Stimulated activated CD8-positive, alpha-beta memory T cell treated with anti-CD3 and anti-CD28 coated beads, Interleukin-7, amount 100 ng/mL, for 24 hours (primary cell): ENCODE results near the gene MGMT.

Source experiments
- DNase-seq: peaks from one replicate; pipeline ENCODE4 v3.0.0-alpha.2; 2020; ENCODE audit warnings: low read depth

Gene MGMT

GRCh38 chr10:129594811-129595210 lies 127.8 kb downstream of the MGMT start:
- no peak for DNase-seq

GRCh38 chr10:129598413-129598812 lies 131.4 kb downstream of the MGMT start:
- DNase-seq, result no peak

- no peak for DNase-seq
These were observed 132.1 kb downstream of the MGMT start for GRCh38 chr10:129599160-129599559.

GRCh38 chr10:129601737-129602136 lies 134.7 kb downstream of the MGMT start:
- DNase-seq, result no peak

GRCh38 chr10:129602938-129603535 lies 136.0 kb downstream of the MGMT start:
- DNase-seq, result no peak

GRCh38 chr10:129604333-129605032 lies 137.4 kb downstream of the MGMT start:
- DNase-seq, result no peak

GRCh38 chr10:129605266-129605985 lies 138.4 kb downstream of the MGMT start:
- DNase-seq, result no peak

GRCh38 chr10:129605986-129606518 lies 139.0 kb downstream of the MGMT start:
- no peak for DNase-seq

GRCh38 chr10:129607607-129608109 lies 140.6 kb downstream of the MGMT start:
- DNase-seq, result no peak

- no peak for DNase-seq
These were observed 141.6 kb downstream of the MGMT start for GRCh38 chr10:129608653-129609052.

- no peak for DNase-seq
These were observed 142.5 kb downstream of the MGMT start for GRCh38 chr10:129609551-129609950.

GRCh38 chr10:129612481-129613109 lies 145.6 kb downstream of the MGMT start:
- DNase-seq, result no peak

- no peak for DNase-seq
These were observed 146.4 kb downstream of the MGMT start for GRCh38 chr10:129613377-129613980.

GRCh38 chr10:129614341-129614740 lies 147.3 kb downstream of the MGMT start:
- no peak for DNase-seq

- no peak for DNase-seq
These were observed 148.3 kb downstream of the MGMT start for GRCh38 chr10:129615381-129615780.

GRCh38 chr10:129615921-129616525 lies 149.0 kb downstream of the MGMT start:
- DNase-seq, result no peak

GRCh38 chr10:129617768-129618167 lies 150.7 kb downstream of the MGMT start:
- DNase-seq, result no peak

- DNase-seq, result no peak
These were observed 154.0 kb downstream of the MGMT start for GRCh38 chr10:129621062-129621461.

GRCh38 chr10:129621693-129622092 lies 154.7 kb downstream of the MGMT start:
- no peak for DNase-seq

GRCh38 chr10:129622291-129622690 lies 155.2 kb downstream of the MGMT start:
- DNase-seq, result no peak

- no peak for DNase-seq
These were observed 155.7 kb downstream of the MGMT start for GRCh38 chr10:129622736-129623135.
